ENCODE results near the gene HCFC1.

Gene HCFC1

DNA sequence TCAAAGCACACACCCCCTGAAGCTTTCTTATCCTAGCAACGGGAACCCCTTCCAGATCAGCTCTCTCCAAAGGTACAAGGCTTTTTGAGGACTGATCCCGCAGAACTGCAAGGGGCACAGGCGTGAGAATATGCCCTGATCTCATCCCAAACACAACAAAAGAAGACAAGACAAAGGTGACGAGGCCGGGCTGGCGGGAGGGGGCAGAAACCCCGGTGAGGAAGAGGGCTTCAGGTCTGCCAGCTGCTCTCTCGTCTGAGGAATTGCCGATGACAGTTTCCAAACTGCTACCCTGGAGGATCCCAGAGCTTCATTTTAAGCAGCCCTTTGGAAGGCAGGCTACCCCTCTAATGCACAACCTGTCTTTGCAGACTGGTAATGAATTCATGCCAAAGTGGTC is 3.4 kb downstream of the HCFC1 start:
- FAIRE-seq (no peak), DNase-seq (ENCODE audit: insufficient read length, low spot score) (no peak)
- TF ChIP-seq, protein P1, sequence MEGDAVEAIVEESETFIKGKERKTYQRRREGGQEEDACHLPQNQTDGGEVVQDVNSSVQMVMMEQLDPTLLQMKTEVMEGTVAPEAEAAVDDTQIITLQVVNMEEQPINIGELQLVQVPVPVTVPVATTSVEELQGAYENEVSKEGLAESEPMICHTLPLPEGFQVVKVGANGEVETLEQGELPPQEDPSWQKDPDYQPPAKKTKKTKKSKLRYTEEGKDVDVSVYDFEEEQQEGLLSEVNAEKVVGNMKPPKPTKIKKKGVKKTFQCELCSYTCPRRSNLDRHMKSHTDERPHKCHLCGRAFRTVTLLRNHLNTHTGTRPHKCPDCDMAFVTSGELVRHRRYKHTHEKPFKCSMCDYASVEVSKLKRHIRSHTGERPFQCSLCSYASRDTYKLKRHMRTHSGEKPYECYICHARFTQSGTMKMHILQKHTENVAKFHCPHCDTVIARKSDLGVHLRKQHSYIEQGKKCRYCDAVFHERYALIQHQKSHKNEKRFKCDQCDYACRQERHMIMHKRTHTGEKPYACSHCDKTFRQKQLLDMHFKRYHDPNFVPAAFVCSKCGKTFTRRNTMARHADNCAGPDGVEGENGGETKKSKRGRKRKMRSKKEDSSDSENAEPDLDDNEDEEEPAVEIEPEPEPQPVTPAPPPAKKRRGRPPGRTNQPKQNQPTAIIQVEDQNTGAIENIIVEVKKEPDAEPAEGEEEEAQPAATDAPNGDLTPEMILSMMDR (IDR thresholded peaks at IDR 0.05; ENCODE audit: insufficient read depth, missing control alignments), result no peak

DNA sequence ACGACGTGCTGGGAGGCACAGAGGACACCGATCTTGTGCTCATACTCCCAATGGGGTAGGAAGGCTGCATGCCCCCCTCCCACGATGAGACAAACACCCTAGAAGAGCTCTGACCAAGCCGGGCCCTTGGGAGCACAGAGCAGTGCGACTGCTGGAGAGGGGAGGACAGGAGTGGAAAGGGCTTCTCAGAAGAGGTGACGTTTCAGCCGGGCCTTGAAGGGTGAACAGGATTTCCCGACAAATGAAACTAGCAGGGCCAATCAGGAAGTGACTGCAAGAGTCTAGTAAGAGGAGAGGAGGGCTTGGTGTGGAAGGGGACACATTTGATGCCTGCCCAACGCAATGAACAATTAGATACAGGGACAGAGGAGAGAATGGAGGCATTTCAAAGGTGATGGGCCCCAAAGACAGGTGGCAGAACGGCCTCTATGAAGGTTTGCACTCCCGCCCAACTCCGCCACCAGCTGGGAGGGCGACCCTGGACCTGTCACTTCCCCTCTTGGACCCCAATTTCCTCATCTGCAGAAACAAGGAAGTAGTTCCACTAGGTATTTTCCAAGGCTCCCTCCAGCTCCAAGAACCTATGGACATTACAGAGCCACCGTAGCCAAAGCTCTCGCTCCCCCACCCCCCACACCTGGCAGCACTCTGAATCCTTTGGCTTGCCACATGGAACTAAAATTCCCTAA is 3.9 kb downstream of the HCFC1 start:
- DNase-seq (ENCODE audit: insufficient read length, low spot score), result no peak
- TF ChIP-seq, protein P1 (IDR thresholded peaks at IDR 0.05; ENCODE audit: insufficient read depth, missing control alignments), result no peak
- FAIRE-seq, result no peak

DNA sequence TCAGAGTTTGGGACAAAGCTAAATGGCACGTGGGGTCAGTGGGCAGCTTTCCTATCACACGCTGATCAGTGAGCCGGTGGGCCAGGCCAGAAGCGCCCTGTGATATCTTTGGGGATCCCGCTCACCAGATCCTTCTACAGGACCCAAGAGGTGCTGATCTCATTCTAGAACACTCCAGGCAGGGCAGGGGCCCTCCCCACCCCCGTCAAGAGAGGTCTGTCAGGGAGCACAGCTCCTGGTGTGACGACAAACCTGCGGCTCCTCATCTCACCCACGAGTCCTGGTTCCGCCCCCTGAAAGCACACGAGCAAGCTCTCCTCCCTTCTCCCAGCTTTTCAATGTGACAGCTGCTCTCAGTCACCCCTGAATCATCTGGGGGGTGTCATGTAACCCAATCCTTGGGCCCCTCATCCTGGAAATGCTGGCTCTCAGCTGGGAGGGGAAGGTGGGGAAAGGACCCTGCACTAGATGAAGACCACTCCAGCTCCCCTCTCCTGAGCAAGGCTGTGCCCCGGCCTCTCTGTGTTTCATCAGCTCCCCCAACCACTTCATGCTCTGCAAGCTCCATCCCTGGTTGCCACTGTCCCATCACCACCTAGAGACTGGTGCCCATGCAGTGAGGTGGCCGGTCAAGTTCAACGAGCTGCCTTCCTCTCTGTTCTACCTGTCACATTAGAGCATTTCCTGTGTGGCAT is 4.6 kb downstream of the HCFC1 start:
- FAIRE-seq, result no peak

DNA sequence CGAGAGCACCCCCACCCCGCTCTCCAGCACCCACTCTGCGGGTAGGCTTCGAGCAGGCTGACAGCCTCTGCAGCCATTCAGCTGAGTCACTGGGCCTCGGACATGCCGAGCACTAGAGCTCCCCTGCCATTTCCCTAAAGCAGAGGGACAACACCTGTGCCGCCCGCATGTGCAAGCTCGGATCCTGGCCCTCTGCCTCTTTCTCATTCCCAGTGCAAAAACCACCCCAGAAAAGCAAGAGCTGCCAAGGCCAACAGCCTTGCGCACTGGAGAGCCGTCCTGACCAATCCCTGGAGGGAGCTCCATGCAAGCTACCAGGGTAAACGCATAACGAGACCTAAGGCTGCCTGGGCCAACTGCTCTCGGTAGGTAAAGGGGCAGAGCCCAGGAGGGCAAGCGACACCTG is 5.3 kb downstream of the HCFC1 start:
- DNase-seq (ENCODE audit: insufficient read length, low spot score), result no peak
- TF ChIP-seq, protein P1 (IDR thresholded peaks at IDR 0.05; ENCODE audit: insufficient read depth, missing control alignments), result no peak
- FAIRE-seq, result no peak

More for the DNA sequence above, 4.6 kb downstream of the HCFC1 start:
- no peak for DNase-seq (ENCODE audit: insufficient read length, low spot score)
- TF ChIP-seq, protein P1 (IDR thresholded peaks at IDR 0.05; ENCODE audit: insufficient read depth, missing control alignments), result no peak

DNA sequence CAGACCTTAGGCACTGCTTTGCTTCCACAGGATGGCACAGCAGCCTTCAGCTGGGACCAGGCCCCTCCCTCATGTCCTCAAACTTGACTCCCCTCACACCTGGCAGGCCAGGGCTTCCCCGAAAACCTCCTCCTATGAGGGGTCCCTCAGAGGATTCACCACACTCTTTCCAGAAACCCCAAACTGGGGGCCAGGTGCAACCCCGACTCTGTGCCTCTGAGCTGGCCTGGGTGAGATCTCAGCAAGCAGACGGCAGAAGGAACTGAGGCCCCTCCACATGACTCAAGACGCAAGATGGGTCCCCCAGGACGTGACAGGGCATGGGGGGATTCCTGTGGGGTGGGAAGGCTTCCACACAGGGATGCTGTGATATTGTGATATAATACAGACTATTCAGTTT is 6.2 kb downstream of the HCFC1 start:
- TF ChIP-seq, protein P1 (IDR thresholded peaks at IDR 0.05; ENCODE audit: insufficient read depth, missing control alignments), result no peak
- no peak for FAIRE-seq
- no peak for DNase-seq (ENCODE audit: insufficient read length, low spot score)

DNA sequence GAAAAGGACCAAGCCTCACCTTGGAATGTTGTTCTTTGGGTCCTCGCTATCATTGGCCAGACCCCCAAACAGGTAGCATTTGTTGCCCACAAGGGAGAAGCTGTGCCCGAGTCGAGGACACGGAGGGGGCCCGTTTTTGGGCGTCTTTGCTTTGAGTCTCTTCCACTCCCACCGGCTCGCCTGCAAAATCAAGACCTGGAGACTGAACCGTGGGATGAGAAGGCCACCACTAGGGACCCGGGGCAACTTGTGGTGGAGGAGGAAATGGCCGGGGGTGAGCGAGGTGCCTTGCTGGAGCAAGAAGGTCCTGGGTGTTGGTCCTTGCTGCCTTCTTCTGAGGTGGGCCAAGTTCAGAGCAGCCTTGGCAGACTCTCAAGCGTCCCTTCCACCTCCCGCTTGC is 7.5 kb downstream of the HCFC1 start:
- TF ChIP-seq, protein P1 (IDR thresholded peaks at IDR 0.05; ENCODE audit: insufficient read depth, missing control alignments), result no peak
- DNase-seq (ENCODE audit: insufficient read length, low spot score), result no peak
- FAIRE-seq, result no peak

DNA sequence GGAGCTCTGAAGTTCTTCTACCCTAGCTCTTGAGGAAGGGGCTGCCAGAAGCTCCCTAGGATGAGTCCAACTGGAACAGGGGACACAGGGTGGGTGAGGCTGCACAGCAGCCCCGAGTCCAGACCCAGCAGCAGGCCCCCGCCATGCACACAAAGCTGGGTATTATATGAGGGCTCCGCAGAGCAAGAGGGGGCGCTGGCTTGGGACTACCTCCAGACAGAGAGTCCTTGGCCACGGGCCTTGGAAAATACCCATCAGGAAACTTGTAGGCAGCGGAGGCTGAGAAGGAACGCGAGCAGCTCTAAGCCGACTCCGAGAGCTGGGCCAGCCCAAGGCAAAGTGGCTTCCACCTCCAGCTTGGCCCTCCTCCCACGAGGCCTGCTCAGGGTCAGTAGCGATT is 8.1 kb downstream of the HCFC1 start:
- TF ChIP-seq, protein P1 (IDR thresholded peaks at IDR 0.05; ENCODE audit: insufficient read depth, missing control alignments), result no peak
- no peak for FAIRE-seq

More for the DNA sequence above, 8.1 kb downstream of the HCFC1 start:
- DNase-seq (ENCODE audit: insufficient read length, low spot score), result no peak
